C1 segment of cervical spinal cord (tissue), 14 donors: ENCODE measurements around the gene UST.

Experiments used
- DNase-seq, 14 donors: peaks; one replicate each; lab custom pipeline; 2025; lab: John Stamatoyannopoulos, UW

The UST gene

DNA sequence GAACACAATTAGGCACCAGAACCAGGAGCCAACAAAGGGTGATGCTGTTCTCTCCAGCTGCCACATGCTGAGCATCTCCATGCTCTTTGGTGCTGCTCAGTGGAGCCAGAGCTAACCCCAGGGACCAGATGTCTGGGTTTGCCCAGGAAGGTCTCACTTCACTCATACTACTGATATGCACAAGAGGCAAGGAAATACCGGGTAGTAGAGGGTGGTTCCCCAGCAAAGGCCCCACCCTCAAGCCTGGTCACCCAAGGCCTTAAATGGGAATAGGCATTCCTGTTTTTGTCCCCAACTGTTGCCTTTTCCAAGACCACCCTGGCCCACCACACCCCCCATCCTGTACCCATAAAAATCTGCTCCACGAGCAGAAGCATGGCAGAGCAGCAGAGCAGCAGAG lies 366.1 kb downstream of the UST start:
- DNase-seq, result no peak

DNA sequence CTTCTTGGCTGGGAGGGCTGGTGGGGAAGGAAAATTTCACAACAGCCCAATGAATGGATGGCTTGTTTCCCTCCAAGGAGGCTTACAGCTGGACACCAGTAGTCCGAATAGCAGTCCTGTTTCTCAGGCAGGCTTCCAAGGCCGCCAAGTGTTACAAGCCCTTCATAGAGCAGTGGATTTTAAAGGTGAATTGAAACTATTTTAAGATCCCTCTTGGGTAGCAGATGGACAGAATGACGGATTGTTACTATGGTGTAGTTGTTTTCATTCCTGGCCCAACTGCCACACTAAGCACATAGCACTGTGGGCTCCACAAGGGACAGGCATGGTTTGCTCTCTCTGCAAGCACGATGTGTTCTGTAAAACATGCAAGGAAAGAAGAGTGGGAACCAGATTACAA lies 367.3 kb downstream of the UST start:
- DNase-seq, result peak in 7 of 14 donors; percentile 7 to 55 (median 26)

- DNase-seq, result no peak
Measured at GRCh38 chr6:149118737-149119653, 372.2 kb downstream of the UST start.

- no peak for DNase-seq
Measured at GRCh38 chr6:149122850-149123821, 376.3 kb downstream of the UST start.

DNA sequence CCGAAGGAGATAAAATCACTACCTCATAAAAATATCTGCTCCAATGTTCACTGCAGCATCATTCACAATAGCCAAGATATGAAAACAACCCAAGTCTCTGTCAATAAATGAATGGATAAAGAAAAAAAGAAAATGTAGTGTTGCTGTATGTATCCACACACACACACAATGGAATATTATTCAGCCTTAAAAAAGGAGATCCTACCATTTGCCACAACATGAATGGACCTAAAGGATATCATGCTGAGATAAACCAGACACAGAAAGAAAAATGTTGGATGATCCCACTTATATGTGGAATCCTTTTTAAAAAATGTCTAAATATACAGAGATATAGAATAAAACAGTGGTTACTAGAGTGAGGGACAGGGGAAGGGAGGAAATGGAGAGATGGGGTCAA lies 378.5 kb downstream of the UST start:
- DNase-seq, result no peak
